NCI-H2196 (cell line): ENCODE results near the gene MRGPRE.
"Not testable (repeated sequence)": the region's sequence is repeated elsewhere in the genome, so short reads cannot be mapped to it uniquely, and the experiment has no call there.

Experiments used
- DNase-seq: peaks from one replicate; lab custom pipeline; 2025; ENCODE audit not compliant: unreplicated experiment; lab: John Stamatoyannopoulos, UW

The MRGPRE gene

GRCh38 chr11:3231851-3232744 is at the start of gene MRGPRE:
MRGPRE (minus strand) TSS chr11:3232417; CDS start chr11:3228799, 3,618 bp downstream.
- peak; percentile 63 for DNase-seq

GRCh38 chr11:3281146-3281545 is 48.9 kb upstream of the MRGPRE start:
- DNase-seq = not testable (repeated sequence)

GRCh38 chr11:3280662-3281061 is 48.4 kb upstream of the MRGPRE start:
- not testable (repeated sequence) for DNase-seq

GRCh38 chr11:3278922-3279321 is 46.7 kb upstream of the MRGPRE start:
- DNase-seq = not testable (repeated sequence)

- not testable (repeated sequence) for DNase-seq
Measured at GRCh38 chr11:3273629-3274028, 41.4 kb upstream of the MRGPRE start.

GRCh38 chr11:3262548-3262947 is 30.3 kb upstream of the MRGPRE start:
- DNase-seq = not testable (repeated sequence)

- not testable (repeated sequence) for DNase-seq
Measured at GRCh38 chr11:3261831-3262230, 29.6 kb upstream of the MRGPRE start.

GRCh38 chr11:3257509-3257908 is 25.3 kb upstream of the MRGPRE start:
- not testable (repeated sequence) for DNase-seq

- not testable (repeated sequence) for DNase-seq
Measured at GRCh38 chr11:3255241-3255640, 23.0 kb upstream of the MRGPRE start.

GRCh38 chr11:3254773-3255172 is 22.6 kb upstream of the MRGPRE start:
- DNase-seq = not testable (repeated sequence)

GRCh38 chr11:3245071-3245470 is 12.9 kb upstream of the MRGPRE start:
- DNase-seq = no peak

GRCh38 chr11:3243880-3244279 is 11.7 kb upstream of the MRGPRE start:
- DNase-seq = no peak

- DNase-seq = no peak
Measured at GRCh38 chr11:3237119-3237518, 4.9 kb upstream of the MRGPRE start.

GRCh38 chr11:3234846-3235245 is 2.6 kb upstream of the MRGPRE start:
- no peak for DNase-seq

GRCh38 chr11:3232956-3233355 is 739 bp upstream of the MRGPRE start:
- no peak for DNase-seq

GRCh38 chr11:3231550-3231850 is 717 bp downstream of the MRGPRE start:
- no peak for DNase-seq

- no peak for DNase-seq
Measured at GRCh38 chr11:3230636-3231549, 1.3 kb downstream of the MRGPRE start.

- DNase-seq = no peak
Measured at GRCh38 chr11:3229673-3230630, 2.3 kb downstream of the MRGPRE start.

- DNase-seq = no peak
Measured at GRCh38 chr11:3228445-3228829, 3.8 kb downstream of the MRGPRE start.

GRCh38 chr11:3227568-3228444 is 4.4 kb downstream of the MRGPRE start:
- no peak for DNase-seq
